Superior temporal gyrus (tissue), 1 donor: ENCODE measurements around the gene KYAT1.
A peak's percentile ranks its signal among the peaks of the same experiment; 100 is the strongest.

ENCODE experiments used
- DNase-seq: peaks from one replicate; pipeline ENCODE4 v3.0.0-alpha.2; 2016; ENCODE audit errors: extremely low spot score

Gene KYAT1

GRCh38 chr9:128840524-128840923 lies 41.2 kb downstream of the KYAT1 start:
- DNase-seq = no peak

GRCh38 chr9:128838338-128838737 lies 43.4 kb downstream of the KYAT1 start:
- DNase-seq = no peak

- no peak for DNase-seq
Observed at GRCh38 chr9:128836509-128837145, 45.1 kb downstream of the KYAT1 start.

- DNase-seq = no peak
Observed at GRCh38 chr9:128835246-128836210, 46.2 kb downstream of the KYAT1 start.

GRCh38 chr9:128833696-128834095 lies 48.1 kb downstream of the KYAT1 start:
- no peak for DNase-seq

GRCh38 chr9:128829477-128830251 lies 52.1 kb downstream of the KYAT1 start, which contains the start of gene SPOUT1:
TSS of gene SPOUT1 (minus strand) at chr9:128829794. CDS start at chr9:128829780, 14 bp downstream.
- peak; percentile 98 for DNase-seq

- DNase-seq = no peak
Observed at GRCh38 chr9:128828719-128829452, 52.9 kb downstream of the KYAT1 start.

- DNase-seq = no peak
Observed at GRCh38 chr9:128828267-128828666, 53.5 kb downstream of the KYAT1 start.

GRCh38 chr9:128825923-128826700 lies 55.6 kb downstream of the KYAT1 start:
- DNase-seq = no peak

GRCh38 chr9:128824911-128825310 lies 56.8 kb downstream of the KYAT1 start:
- DNase-seq = no peak

- no peak for DNase-seq
Observed at GRCh38 chr9:128823903-128824406, 57.8 kb downstream of the KYAT1 start.

- DNase-seq = no peak
Observed at GRCh38 chr9:128823362-128823902, 58.3 kb downstream of the KYAT1 start.

- no peak for DNase-seq
Observed at GRCh38 chr9:128822407-128823042, 59.2 kb downstream of the KYAT1 start.

- no peak for DNase-seq
Observed at GRCh38 chr9:128821584-128822406, 60.0 kb downstream of the KYAT1 start.

GRCh38 chr9:128820665-128821583 lies 60.8 kb downstream of the KYAT1 start:
- no peak for DNase-seq

- peak; percentile 55 for DNase-seq
Observed at GRCh38 chr9:128819716-128820664, 61.8 kb downstream of the KYAT1 start.
